Cardiac fibroblast (primary cell): Measurements from ENCODE around the gene MAN1A1.

Experiments
- DNase-seq, 2 donors: peaks; one replicate each; pipeline versions ENCODE4 v3.0.0 to v3.0.0-alpha.2; 2010; ENCODE audit warnings: low read depth in 2 of 2
- H3K4me3 ChIP-seq, 2 donors: replicated peaks in 1 of 2; 1 replicate in 1 of 2; 2 replicates in 1 of 2; pipeline ENCODE4 v1.5.1; 2011; ENCODE audit warnings: low read depth in 2 of 2, low read length in 2 of 2, mild to moderate bottlenecking in 2 of 2, moderate library complexity in 1 of 2
- CTCF ChIP-seq: IDR thresholded peaks from one replicate; pipeline ENCODE4 v1.5.1; 2011; ENCODE audit warnings: low read depth, mild to moderate bottlenecking, low read length, inconsistent platforms

Gene MAN1A1

GRCh38 chr6:119333063-119333609, 16.4 kb downstream of the MAN1A1 start:
- no peak for DNase-seq
- TF ChIP-seq CTCF: no peak
- no peak overlapping the region for H3K4me3 ChIP-seq

- no peak for DNase-seq
- no peak for TF ChIP-seq CTCF
- no peak overlapping the region for H3K4me3 ChIP-seq
These were observed 17.8 kb downstream of the MAN1A1 start for GRCh38 chr6:119331663-119332286.

- no peak for TF ChIP-seq CTCF
- DNase-seq: no peak
- no peak overlapping the region for H3K4me3 ChIP-seq
These were observed 18.9 kb downstream of the MAN1A1 start for GRCh38 chr6:119330520-119331113.

GRCh38 chr6:119329794-119330180, 19.8 kb downstream of the MAN1A1 start:
- TF ChIP-seq CTCF: no peak
- H3K4me3 ChIP-seq: no peak overlapping the region
- no peak for DNase-seq

GRCh38 chr6:119328892-119329793, 20.4 kb downstream of the MAN1A1 start:
- no peak for DNase-seq
- no peak for TF ChIP-seq CTCF
- no peak overlapping the region for H3K4me3 ChIP-seq

- TF ChIP-seq CTCF: no peak
- H3K4me3 ChIP-seq: no peak overlapping the region
- no peak for DNase-seq
These were observed 21.3 kb downstream of the MAN1A1 start for GRCh38 chr6:119328254-119328653.
